CD4-positive, alpha-beta T cell (primary cell): ENCODE measurements around the gene RNU2-63P. TPM values are rescaled to one million over a fixed set of nuclear protein-coding genes. Genes with fewer than 3 reads are reported as not detected.

Source experiments
- ATAC-seq: fragments of 200-7000 bp; cut with Tn5 transposase; one replicate; pipeline ENCODE4 v1.10.0; 2022; ENCODE audit warnings: mild to moderate bottlenecking; ENCODE audit not compliant: poor library complexity
- CTCF ChIA-PET: fragments of 350-600 bp; sonication (Branson Sonifier 250); formaldehyde crosslinking; loops from one replicate; lab custom pipeline; 2021; ENCODE audit warnings: antibody characterized with exemption, inconsistent platforms; lab: Charles Lee
- POLR2A ChIA-PET: fragments of 350-600 bp; sonication (Branson Sonifier 250); formaldehyde crosslinking; loops from one replicate; lab custom pipeline; 2021; ENCODE audit warnings: antibody characterized with exemption, inconsistent platforms; lab: Charles Lee
- DNase-seq, 14 experiments: peaks; one replicate each; pipeline ENCODE4 v3.0.0-alpha.2; 2013 to 2020; ENCODE audit warnings: mixed read lengths in 2 of 14
- H3K27ac ChIP-seq, 2 donors: one replicate each; pipeline versions ENCODE4 v1.5.1 to v1.7.0; 2013; ENCODE audit warnings: low read length in 2 of 2, low read depth in 1 of 2, mild to moderate bottlenecking in 1 of 2
- H3K27me3 ChIP-seq, 2 experiments: 1 replicate in 1 of 2; 2 replicates in 1 of 2; pipeline versions ENCODE4 v1.6.1 to v1.7.0; 2013; ENCODE audit warnings: low read length in 2 of 2, control low read depth in 1 of 2, mild to moderate bottlenecking in 1 of 2, moderate library complexity in 1 of 2; ENCODE audit not compliant: insufficient read depth in 2 of 2, control insufficient read depth in 1 of 2
- H3K36me3 ChIP-seq: one replicate; pipeline ENCODE4 v1.6.1; 2013; ENCODE audit warnings: low read length, control low read depth; ENCODE audit not compliant: insufficient read depth
- H3K4me1 ChIP-seq: one replicate; pipeline ENCODE4 v1.6.1; 2013; ENCODE audit warnings: low read length, control low read depth; ENCODE audit not compliant: insufficient read depth
- H3K4me3 ChIP-seq: one replicate; pipeline ENCODE4 v1.5.1; 2013; ENCODE audit warnings: mild to moderate bottlenecking, low read length, moderate library complexity
- H3K9me3 ChIP-seq, 2 experiments: 1 replicate in 1 of 2; 2 replicates in 1 of 2; pipeline versions ENCODE4 v1.6.1 to v1.7.0; 2013; ENCODE audit warnings: low read length in 2 of 2, mild to moderate bottlenecking in 2 of 2, control low read depth in 1 of 2, moderate library complexity in 1 of 2; ENCODE audit not compliant: control insufficient read depth in 1 of 2, insufficient read depth in 1 of 2
- H3K27ac Mint-ChIP-seq: one replicate; pipeline ENCODE4 v1.8.0; 2020; ENCODE audit warnings: mixed read lengths
- H3K27me3 Mint-ChIP-seq: one replicate; pipeline ENCODE4 v1.8.0; 2021; ENCODE audit warnings: mixed read lengths
- H3K36me3 Mint-ChIP-seq: one replicate; pipeline ENCODE4 v1.8.0; 2021; ENCODE audit warnings: low read depth, mixed read lengths
- H3K4me1 Mint-ChIP-seq: one replicate; pipeline ENCODE4 v1.8.0; 2021; ENCODE audit warnings: low read depth, mixed read lengths
- H3K4me3 Mint-ChIP-seq: one replicate; pipeline ENCODE4 v1.8.0; 2020; ENCODE audit warnings: mild to moderate bottlenecking, mixed read lengths
- H3K9me3 Mint-ChIP-seq: one replicate; pipeline ENCODE4 v1.8.0; 2020; ENCODE audit warnings: mixed read lengths
- CTCF ChIP-seq: fragments of 200-600 bp; IDR thresholded peaks from one replicate; pipeline ENCODE4 v1.8.0; 2022; ENCODE audit warnings: antibody characterized with exemption, mild to moderate bottlenecking
- intact Hi-C, 2 experiments: fragments of 100-400 bp; cut with DNase I in 1 of 2; cut with micrococcal nuclease in 1 of 2; formaldehyde crosslinking; loops; one replicate each; pipeline versions ENCODE4 v1.15.1 to v1.9.0; 2023 to 2025; cut with DNase I, micrococcal nuclease
- total RNA-seq, 174 experiments: library from RNA in 2 of 174; stranded (reverse) in 2 of 174; gene quantifications; one replicate each; pipeline ENCODE4 v1.2.3 and lab custom pipeline; 2021 to 2026

RNU2-63P gene
- total RNA-seq, 2 experiments from 2014 or later: 2.6 to 3.1 TPM

DNA sequence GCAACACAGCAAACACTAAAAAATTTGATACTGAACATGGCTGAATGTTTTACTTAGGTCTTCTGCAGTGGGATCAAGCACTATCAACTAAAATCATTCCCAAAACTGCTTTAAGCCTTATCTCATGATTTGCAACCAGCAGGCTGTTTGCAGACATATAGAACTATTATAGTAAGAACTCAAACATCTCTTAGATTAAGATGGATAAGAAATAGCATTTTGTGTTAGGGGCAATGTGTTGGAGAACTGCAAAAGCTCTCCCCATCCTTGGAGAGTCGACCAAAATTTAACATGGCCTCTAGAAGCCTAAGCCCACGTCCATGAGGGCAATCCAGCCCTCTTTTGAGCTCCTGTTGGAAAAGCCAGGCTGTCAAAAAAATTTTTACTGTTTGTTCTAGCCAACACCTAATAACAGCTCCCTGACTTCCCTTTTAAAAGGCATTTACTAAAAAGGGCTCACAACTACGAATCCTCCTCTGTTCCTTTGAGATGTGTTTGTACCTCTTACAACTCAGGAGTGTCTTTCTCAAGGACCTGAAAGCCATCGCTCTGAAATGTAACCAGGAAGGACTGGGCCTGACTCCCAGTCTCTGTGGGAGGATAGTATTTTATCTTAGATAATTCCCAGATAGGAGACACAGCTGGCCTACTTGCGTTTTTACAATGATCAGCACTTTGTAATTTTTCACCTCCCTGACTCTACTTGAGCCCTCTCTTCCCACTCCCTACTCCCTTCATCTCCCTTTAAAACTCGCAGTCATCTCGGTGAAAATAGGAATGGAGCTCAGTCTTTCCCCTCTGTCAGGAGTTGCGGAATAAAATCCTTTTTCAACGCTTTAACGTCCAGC is 37.8 kb upstream of the RNU2-63P start:
- ATAC-seq (no peak), DNase-seq (peak in 1 of 14 experiments; percentile 14)
- Mint-ChIP-seq H3K36me3 (peaks cover 21% of the 10 kb centered on the region), H3K9me3 (no peaks in the 10 kb centered on the region), H3K4me1 (peaks cover 65% of the 10 kb centered on the region), H3K27me3 (no peaks in the 10 kb centered on the region), H3K4me3 (peak overlapping the region; percentile 96), H3K27ac (peak overlapping the region; percentile 93)
- Histone ChIP-seq H3K4me3 (peak overlapping the region; percentile 89), H3K27ac (peak overlapping the region; percentile 90 to 97), H3K27me3 (no peaks in the 10 kb centered on the region), H3K4me1 (peaks cover 18% of the 10 kb centered on the region), H3K36me3 (peaks cover 2% of the 10 kb centered on the region), H3K9me3 (no peaks in the 10 kb centered on the region)
- intact Hi-C loops: loop anchor here (2.0 to 10.0 kb wide), 4 partner anchors 37 to 1949 kb away; partner anchors contain the start of genes IMMT (in 1 of the 2), MRPL35 (in 1 of the 2), POLR1A (in 1 of the 2) and PTCD3 (in 1 of the 2)
- ChIA-PET CTCF (interaction anchor here (0.9 kb wide), 1 partner anchor 106 kb away, joined by 4 read pairs; no protein-coding TSS in a partner anchor), POLR2A (interaction anchor here (0.6 to 2.0 kb wide), 5 partner anchors 8 to 574 kb away, joined by 3 to 6 read pairs (median 3); partner anchors contain the start of gene RNU2-63P)
- TF ChIP-seq CTCF: no peak

DNA sequence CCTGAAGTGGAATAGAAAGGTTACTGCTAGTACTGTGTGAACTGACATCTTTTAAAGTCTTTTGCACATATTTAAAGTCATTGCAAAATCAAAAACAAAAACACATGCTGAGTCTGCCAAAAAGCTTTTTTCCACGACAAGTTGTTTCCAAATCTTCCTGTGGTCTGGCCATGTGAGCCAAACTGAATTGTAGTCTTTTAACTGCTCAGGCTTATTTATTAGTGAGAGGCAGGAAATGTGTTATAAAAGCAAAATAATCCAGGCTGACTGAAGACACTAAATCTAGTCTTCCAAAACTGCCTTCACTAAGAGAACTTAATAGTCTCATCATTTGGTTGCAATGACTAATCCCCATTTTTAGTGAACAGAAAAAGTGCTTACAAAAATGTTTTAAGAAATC is 36.9 kb upstream of the RNU2-63P start:
- TF ChIP-seq CTCF: no peak
- intact Hi-C loops: loop anchor here in 1 of 2 experiments (10.0 kb wide), 2 partner anchors 1858 to 1948 kb away; partner anchors contain the start of genes IMMT, MRPL35, POLR1A and PTCD3
- peak overlapping the region; percentile 93 for H3K27ac Mint-ChIP-seq
- no peaks in the 10 kb centered on the region for H3K27me3 Mint-ChIP-seq
- Histone ChIP-seq H3K36me3 (peaks cover 2% of the 10 kb centered on the region), H3K27me3 (no peaks in the 10 kb centered on the region), H3K9me3 (no peaks in the 10 kb centered on the region), H3K27ac (no peak overlapping the region), H3K4me1 (peaks cover 18% of the 10 kb centered on the region), H3K4me3 (no peak overlapping the region)
- DNase-seq (no peak), ATAC-seq (no peak)
- peak overlapping the region; percentile 96 for H3K4me3 Mint-ChIP-seq
- H3K4me1 Mint-ChIP-seq: peaks cover 70% of the 10 kb centered on the region
- ChIA-PET CTCF (no interaction called here), POLR2A (no interaction called here)
- H3K36me3 Mint-ChIP-seq: peaks cover 29% of the 10 kb centered on the region
- no peaks in the 10 kb centered on the region for H3K9me3 Mint-ChIP-seq

GRCh38 chr2:88051792-88052191 is 35.4 kb upstream of the RNU2-63P start:
- intact Hi-C loops: loop anchor here in 1 of 2 experiments (10.0 kb wide), 2 partner anchors 1857 to 1947 kb away; partner anchors contain the start of genes IMMT, MRPL35, POLR1A and PTCD3
- peak overlapping the region; percentile 93 for H3K27ac Mint-ChIP-seq
- no peak overlapping the region for H3K4me3 Mint-ChIP-seq

More at GRCh38 chr2:88051792-88052191, 35.4 kb upstream of the RNU2-63P start:
- Mint-ChIP-seq H3K27me3 (no peaks in the 10 kb centered on the region), H3K36me3 (peaks cover 29% of the 10 kb centered on the region), H3K9me3 (no peaks in the 10 kb centered on the region), H3K4me1 (peaks cover 61% of the 10 kb centered on the region)
- ChIA-PET POLR2A (interaction anchor here (0.6 kb wide), 1 partner anchor 41 kb away, joined by 3 read pairs; no protein-coding TSS in a partner anchor), CTCF (interaction anchor here (1.3 kb wide), 1 partner anchor 9 kb away, joined by 4 read pairs; no protein-coding TSS in a partner anchor)
- no peaks in the 10 kb centered on the region for H3K9me3 ChIP-seq
- no peak for ATAC-seq
- no peak overlapping the region for H3K4me3 ChIP-seq
- peaks cover 2% of the 10 kb centered on the region for H3K36me3 ChIP-seq
- no peak for TF ChIP-seq CTCF
- no peaks in the 10 kb centered on the region for H3K27me3 ChIP-seq
- H3K27ac ChIP-seq: no peak overlapping the region
- no peak for DNase-seq
- peaks cover 18% of the 10 kb centered on the region for H3K4me1 ChIP-seq
